Measurements from ENCODE around the gene PITRM1.
"Not testable (repeated sequence)": the region's sequence is repeated elsewhere in the genome, so short reads cannot be mapped to it uniquely, and the experiment has no call there.

Gene PITRM1, protein sequence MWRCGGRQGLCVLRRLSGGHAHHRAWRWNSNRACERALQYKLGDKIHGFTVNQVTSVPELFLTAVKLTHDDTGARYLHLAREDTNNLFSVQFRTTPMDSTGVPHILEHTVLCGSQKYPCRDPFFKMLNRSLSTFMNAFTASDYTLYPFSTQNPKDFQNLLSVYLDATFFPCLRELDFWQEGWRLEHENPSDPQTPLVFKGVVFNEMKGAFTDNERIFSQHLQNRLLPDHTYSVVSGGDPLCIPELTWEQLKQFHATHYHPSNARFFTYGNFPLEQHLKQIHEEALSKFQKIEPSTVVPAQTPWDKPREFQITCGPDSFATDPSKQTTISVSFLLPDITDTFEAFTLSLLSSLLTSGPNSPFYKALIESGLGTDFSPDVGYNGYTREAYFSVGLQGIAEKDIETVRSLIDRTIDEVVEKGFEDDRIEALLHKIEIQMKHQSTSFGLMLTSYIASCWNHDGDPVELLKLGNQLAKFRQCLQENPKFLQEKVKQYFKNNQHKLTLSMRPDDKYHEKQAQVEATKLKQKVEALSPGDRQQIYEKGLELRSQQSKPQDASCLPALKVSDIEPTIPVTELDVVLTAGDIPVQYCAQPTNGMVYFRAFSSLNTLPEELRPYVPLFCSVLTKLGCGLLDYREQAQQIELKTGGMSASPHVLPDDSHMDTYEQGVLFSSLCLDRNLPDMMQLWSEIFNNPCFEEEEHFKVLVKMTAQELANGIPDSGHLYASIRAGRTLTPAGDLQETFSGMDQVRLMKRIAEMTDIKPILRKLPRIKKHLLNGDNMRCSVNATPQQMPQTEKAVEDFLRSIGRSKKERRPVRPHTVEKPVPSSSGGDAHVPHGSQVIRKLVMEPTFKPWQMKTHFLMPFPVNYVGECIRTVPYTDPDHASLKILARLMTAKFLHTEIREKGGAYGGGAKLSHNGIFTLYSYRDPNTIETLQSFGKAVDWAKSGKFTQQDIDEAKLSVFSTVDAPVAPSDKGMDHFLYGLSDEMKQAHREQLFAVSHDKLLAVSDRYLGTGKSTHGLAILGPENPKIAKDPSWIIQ

GRCh38 chr10:3172446-3173170 is at the start of gene PITRM1:
Gene PITRM1, minus strand, starts transcription at chr10:3172782. Its CDS starts 10 bp downstream, at chr10:3172772.
- DNase-seq (ENCODE audit: low read depth in 2 of 2), result peak; percentile 98 to 99

DNA sequence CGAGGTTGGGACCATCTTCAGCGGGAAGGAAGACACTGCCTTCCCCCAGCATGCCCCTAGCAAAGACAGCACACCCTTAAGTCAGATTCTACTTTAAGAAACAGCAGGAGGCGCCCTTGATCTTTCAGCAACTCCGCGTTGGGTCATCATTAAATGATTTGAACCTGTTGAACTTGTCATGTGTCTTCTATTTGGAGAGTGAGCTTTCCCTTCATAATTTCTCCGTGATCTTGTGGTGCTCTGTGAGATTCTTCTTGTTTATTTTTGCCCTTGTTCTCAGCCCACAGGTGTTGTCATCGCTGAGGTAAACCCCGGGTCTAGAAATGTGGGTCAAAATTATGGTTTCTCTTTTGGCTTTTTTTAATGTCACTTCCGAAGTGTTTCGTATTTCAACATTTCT is 49.5 kb upstream of the PITRM1 start:
- DNase-seq (ENCODE audit: low read depth in 2 of 2), result no peak

DNA sequence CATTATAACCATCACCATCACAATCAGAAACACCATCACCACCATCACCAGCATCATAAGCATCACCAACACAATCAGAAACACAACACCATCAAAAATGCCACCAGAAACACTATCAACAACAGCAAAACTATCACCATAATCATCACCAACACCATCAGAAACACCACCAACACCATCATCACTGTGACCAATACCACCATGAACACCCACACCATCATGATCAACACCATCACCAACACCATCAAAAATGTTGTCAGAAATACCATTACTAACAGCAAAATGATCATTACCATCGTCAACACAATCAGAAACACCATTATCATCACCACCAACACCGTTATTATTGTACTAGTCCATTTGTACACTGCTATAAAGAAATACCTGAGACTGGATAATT is 49.0 kb upstream of the PITRM1 start:
- not testable (repeated sequence) for DNase-seq (ENCODE audit: low read depth in 2 of 2)

DNA sequence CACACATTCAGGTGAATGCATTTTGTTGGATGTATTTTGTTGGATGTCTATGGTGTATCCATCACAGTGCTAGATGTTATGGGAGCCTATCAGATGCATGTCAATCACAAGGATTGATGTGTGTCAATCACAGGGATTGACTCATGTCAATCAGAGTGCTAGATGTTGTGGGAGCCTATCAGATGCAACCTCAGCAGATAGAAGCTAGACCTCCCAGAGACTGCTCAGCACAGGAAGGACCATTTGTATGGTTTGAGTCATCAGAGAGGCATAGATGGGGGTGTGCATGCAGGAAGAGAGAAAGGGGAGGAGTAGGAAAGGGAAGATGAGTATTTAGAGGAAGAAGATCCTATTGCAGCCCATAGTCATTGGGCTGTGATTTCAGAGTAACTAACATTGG is 48.3 kb upstream of the PITRM1 start:
- no peak for DNase-seq (ENCODE audit: low read depth in 2 of 2)

DNA sequence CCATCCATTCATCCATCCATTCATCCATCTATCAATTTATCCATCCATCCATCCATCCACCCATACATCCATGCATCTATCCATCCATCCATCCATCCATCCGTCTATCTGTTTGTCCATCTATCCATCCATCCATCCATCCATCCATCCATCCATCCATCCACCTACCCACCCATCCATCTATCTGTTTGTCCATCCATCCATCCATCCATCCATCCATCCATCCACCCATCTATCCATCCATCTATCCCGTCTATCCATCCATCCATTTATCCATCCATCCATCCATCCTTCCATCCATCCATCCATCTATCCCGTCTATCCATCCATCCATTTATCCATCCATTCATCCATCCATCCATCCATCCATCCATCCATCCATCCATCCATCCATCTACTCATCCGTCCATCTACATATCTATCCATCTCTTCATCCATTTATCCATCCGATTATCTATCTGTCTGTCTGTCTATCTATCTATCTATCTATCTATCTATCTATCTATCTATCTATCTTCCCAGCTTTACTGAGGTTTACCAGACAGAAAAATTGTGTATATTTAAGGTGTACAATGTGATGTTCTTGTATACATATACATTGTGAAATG is 46.5 kb upstream of the PITRM1 start:
- DNase-seq (ENCODE audit: low read depth in 2 of 2), result not testable (repeated sequence)

DNA sequence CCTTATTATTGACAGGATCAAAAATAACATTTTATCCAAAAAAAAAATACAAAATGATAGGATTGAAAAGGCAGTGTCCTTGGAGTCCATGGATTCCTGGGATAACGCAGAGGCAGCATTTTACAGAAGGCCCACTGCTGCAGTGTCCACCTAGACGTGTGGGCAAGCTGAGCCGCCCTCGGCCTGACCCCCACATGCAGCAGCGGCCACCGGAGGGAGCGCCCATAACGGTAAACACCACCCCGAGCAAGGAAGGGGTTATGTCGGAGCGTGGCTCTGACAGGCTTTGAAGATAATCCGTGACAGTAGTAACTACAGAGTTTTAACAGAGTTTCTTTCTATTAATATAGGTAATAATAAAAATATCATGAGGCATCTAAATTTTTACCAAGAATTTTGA is 45.3 kb upstream of the PITRM1 start:
- no peak for DNase-seq (ENCODE audit: low read depth in 2 of 2)

GRCh38 chr10:3217301-3217700 is 44.7 kb upstream of the PITRM1 start:
- no peak for DNase-seq (ENCODE audit: low read depth in 2 of 2)

DNA sequence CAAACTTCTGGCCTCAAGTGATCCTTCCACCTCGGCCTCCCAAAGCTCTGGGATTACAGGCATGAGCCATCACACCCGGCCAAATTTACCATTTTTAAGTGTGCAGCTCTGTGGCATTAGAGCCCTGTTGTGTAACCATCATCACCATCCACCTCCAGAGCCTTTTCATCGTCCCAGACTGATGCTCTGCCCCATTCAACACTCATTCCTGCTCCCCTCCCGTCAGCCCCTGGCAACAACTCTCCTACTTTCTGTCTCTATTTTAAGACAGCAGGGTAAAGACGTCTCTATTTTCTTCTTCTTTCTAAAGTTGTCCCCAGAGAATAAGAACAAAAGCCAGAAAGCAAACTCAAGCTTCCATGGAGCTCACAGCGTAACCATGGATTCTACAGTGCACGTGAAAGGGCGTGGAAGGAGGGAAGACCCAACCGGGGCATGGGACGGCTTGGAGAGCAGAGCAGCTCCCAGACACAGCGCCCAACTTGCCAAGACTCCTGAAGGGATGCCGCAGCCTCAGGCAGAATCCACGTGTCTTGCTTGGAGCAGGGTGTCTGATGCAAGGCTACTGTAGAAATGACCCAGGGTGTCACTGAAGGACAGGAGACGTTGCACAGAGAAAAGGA is 42.7 kb upstream of the PITRM1 start:
- no peak for DNase-seq (ENCODE audit: low read depth in 2 of 2)

- DNase-seq (ENCODE audit: low read depth in 2 of 2), result no peak
Observed at GRCh38 chr10:3213758-3214515, 41.4 kb upstream of the PITRM1 start.

DNA sequence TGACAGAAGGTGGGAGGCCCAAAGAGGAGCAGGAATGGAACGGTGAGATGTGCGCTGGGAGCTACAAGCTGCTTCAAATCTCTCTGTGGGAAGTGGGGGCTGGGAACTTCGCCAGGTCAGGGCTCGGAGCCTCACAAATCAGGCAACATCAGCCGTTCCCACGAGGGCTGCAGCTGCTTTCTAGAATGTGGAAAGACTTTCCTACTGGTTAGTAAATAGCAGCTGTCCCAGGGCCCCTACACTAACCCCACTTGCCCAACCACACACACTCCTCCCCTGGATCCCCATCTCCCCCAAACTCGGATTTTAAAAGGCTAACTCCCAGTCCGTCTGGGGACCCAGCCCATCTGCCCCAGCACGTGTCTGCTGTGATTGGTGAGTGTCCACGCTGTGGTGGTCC is 40.6 kb upstream of the PITRM1 start:
- DNase-seq (ENCODE audit: low read depth in 2 of 2), result no peak

DNA sequence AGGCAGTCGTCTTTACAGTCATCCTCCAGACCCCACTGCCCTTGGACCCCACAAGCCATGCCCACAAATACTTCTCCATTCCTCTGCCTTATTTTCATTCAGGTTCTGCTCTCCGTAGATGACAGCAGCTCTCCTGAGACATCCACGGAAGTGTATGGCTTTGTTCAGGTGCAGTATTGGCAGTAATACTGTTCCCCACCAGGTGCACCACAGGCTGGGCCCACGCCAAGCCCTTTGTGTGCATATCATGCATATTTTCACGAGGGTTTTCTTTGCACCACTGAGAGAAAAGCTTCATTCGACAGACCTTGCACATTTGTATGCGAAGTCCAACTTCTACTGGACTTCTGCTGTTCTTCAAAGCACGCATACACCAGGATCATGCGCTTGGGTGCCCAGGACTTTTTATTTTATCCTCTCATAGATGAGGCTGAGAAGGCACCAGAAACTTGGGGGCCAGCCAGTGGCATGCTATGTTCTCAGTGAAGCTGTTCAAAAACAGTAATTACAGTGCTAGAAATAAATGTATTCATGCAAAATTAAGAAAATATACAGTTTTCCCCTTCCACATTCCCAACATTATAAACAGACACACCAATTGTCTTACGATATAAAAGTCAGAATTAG is 37.8 kb upstream of the PITRM1 start:
- DNase-seq (ENCODE audit: low read depth in 2 of 2), result no peak

- no peak for DNase-seq (ENCODE audit: low read depth in 2 of 2)
Observed at GRCh38 chr10:3208481-3209406, 36.2 kb upstream of the PITRM1 start.

DNA sequence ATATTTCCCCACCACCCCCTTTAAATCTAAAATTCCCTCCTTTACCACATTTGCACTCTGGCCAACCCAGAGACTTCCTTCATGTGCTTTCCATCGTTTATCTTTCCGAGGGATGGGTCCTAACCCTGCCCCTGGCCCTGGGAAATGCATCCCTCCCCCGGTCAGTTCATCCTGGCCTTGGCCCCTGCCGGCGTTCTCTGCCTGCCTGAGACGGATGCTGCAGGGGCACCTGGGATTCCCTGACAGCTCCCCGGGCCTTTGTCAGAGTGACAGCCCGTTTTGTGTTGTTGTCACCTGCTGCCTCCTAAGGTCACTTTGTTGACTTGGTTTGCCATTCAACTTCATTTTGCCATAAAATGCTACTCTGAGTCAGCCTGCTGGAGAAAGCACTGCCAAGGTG is 34.8 kb upstream of the PITRM1 start:
- no peak for DNase-seq (ENCODE audit: low read depth in 2 of 2)

DNA sequence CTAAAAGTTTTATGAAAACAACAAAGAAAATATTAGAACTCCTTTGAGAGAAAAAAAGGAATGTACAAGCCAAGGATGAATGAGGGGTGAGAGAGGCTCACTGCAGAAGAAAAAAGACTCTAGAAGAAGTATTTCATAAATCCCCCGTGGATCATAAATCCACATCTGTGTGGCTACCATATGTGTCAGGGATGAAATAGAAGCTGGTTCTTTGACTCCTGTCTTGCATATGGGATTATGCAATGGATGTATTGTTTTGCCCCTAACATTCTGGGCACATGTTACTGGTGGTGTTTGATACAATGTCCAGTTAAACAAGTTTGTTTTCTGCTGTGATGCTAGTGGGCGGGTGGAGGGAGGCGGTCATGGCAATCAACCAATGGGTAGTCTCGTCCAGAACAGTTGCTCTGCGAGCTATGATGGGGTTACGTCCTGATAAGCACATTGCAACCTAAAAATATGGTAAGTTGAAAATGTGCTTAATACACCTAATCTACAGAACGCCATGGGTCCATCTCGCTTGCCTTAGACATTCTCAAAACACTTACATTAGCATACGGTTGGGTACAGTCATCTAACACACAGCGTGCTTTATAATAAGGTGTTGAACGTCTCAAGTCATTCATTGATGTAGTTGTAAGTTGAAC is 34.1 kb upstream of the PITRM1 start:
- no peak for DNase-seq (ENCODE audit: low read depth in 2 of 2)

DNA sequence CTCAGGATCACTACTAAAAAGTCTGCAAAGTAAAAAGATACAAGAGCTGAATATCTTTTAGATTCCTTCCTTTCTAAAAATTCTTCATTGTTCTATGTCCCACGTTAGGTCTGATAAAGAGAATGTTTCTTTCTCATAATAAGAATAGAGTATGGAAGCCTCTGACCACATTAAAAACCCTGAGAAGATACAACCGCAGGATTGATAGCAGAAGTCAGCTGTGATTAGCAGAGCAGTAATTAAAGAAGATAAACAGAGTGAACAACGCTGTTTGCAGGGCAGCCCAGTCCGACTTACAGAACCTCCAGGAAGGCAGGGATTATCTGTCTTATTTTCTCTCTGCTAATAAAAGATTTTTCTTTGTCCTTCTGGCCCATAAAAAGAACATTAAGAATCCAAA is 31.4 kb upstream of the PITRM1 start:
- no peak for DNase-seq (ENCODE audit: low read depth in 2 of 2)

DNA sequence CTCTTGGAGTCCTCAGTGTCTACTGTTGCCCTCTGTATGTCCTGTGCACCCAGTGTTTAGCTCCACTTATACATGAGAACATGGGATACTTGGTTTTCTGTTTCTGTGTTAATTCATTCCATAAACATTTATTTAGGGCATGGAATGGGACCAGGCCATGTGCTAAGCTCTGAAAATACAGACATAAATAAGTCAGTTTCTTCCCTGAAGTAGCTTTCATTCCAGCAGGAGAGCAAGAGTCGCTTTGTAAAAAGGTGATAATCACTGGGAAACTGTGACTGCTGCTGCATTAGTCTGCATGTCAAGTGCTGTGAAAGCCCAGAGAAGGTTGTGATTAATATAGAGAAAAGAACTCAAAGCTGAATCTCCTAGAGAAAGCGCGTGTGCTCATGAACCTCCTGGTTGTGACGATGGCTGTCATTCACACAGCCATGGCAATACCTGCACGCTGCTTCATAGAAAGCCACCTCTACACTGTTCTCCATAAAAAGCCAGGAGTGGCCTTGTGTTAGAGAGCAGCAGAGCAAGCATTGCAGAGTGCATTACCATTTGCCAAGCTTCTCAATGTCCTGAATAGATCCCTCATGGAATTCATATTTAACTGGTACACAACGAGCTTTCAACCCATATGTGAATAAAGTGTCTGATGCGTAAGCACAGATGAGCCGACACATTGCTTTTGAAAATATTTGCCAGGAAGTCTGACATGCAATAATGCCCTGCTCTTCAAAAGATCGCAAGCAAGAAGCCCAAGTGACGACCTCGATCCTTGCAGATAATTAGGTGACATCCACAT is 30.6 kb upstream of the PITRM1 start:
- DNase-seq (ENCODE audit: low read depth in 2 of 2), result no peak

DNA sequence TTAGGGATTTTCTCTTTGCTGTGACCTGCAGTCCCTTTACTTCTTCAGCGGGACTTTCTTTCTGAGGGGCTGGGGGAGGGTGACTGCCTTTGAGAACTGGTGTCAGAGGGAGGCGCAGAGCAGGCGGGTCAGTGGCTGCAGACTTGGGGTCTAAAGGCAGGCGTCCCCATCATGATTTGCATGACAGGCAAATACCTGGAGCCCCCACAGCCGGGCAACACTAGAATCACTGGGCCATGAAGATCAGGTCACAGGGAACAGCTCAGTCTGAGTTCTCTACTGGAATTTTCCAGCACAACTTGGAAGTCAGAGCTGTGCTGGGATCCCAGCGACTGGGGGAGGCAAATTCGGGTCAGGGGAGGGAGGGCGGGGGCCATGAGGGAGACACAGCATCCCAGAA is 29.2 kb upstream of the PITRM1 start:
- DNase-seq (ENCODE audit: low read depth in 2 of 2), result no peak

Measured in stimulated activated CD8-positive, alpha-beta memory T cell treated with anti-CD3 and anti-CD28 coated beads, Interleukin-2, amount 100 ng/mL, for 48 hours (primary cell).